Measurements from ENCODE around the gene CHAC1.

The CHAC1 gene

DNA sequence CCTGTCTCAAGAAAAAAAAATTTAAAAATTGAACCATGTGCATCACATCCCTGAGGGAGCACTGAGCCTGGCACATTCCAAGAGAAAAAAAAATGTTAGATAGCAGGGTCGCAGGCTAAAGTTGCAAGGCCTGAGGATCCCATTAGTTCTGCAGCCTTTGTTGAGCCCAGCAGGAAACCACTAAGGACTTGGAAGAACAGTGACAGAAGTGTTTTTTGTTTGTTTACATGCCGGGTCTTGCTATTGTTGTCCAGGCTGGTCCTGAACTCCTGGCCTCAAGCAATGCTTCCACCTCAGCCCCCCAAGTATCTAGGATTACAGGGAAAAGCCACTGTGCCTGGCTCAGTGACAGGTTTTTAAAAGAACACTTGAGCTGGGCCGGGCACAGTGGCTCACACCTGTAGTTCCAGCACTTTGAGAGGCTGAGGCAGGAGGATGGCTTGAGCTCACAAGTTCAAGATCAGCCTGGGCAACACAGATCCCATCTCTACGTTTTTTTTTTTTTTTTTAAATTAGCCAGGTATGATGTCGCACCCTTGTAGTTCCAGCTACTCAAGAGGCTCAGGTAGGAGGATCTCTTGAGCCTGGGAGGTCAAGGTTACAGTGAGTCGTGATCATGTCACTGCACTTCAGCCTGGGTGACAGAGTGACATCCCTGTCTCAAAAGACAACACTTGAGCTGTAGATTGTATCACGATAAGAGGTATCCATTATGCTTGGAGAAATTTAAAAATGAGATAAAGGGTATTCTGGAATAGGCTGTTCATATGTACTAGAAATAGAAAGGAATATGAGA lies 15.2 kb downstream of the CHAC1 start:
- TF ChIP-seq, protein P1, sequence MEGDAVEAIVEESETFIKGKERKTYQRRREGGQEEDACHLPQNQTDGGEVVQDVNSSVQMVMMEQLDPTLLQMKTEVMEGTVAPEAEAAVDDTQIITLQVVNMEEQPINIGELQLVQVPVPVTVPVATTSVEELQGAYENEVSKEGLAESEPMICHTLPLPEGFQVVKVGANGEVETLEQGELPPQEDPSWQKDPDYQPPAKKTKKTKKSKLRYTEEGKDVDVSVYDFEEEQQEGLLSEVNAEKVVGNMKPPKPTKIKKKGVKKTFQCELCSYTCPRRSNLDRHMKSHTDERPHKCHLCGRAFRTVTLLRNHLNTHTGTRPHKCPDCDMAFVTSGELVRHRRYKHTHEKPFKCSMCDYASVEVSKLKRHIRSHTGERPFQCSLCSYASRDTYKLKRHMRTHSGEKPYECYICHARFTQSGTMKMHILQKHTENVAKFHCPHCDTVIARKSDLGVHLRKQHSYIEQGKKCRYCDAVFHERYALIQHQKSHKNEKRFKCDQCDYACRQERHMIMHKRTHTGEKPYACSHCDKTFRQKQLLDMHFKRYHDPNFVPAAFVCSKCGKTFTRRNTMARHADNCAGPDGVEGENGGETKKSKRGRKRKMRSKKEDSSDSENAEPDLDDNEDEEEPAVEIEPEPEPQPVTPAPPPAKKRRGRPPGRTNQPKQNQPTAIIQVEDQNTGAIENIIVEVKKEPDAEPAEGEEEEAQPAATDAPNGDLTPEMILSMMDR (IDR thresholded peaks at IDR 0.05; ENCODE audit: borderline replicate concordance, control extremely low read depth, extremely low read depth, insufficient read depth, missing control alignments): no peak
- in situ Hi-C loops (cut with MboI; ENCODE audit: low sequenced_read_pairs, unreplicated experiment): no loop called here
- no peak for DNase-seq (ENCODE audit: low spot score)

DNA sequence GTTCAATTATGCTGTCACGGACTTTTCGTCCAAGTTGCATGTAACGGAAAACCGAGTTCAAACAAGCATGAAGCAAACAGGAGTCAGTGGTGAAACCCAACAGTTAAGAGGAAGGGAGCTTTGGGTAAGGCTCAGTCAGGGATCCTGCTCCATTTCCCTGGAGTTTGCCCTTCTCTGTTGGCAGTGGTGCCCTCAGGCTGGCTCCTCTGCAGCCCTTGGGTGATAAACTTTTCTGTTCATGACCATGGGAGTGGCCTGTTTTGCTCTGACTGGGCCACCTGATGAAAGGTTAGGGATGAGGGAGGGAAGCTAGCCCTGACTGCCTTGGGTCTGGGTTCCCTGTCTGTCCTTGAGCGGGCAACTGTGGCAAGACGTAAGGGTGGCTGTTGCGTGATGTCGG lies 16.1 kb downstream of the CHAC1 start:
- TF ChIP-seq, protein P1 (IDR thresholded peaks at IDR 0.05; ENCODE audit: borderline replicate concordance, control extremely low read depth, extremely low read depth, insufficient read depth, missing control alignments): no peak
- no peak for DNase-seq (ENCODE audit: low spot score)
- in situ Hi-C loops (cut with MboI; ENCODE audit: low sequenced_read_pairs, unreplicated experiment): no loop called here

DNA sequence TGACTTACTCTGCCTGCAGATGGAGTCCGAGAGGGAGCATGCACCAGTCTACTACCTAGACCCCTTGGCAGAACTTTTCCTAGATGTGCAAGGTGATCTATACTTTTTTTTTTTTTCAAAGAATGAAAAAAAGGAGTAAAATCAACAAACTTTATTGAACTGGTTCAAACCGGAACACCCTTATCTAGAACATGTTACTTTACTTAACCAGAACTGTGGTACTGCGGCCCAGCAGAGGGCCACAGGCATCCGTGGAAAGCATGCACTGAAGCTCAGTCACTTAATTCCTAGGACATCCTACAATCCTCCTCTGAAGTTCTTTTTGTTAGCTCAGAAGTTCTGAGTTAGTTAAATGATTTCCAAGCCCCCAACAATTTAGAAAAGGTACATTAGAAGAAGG lies 21.6 kb downstream of the CHAC1 start:
- no peak for DNase-seq (ENCODE audit: low spot score)
- in situ Hi-C loops (cut with MboI; ENCODE audit: low sequenced_read_pairs, unreplicated experiment): no loop called here
- TF ChIP-seq, protein P1 (IDR thresholded peaks at IDR 0.05; ENCODE audit: borderline replicate concordance, control extremely low read depth, extremely low read depth, insufficient read depth, missing control alignments): no peak

DNA sequence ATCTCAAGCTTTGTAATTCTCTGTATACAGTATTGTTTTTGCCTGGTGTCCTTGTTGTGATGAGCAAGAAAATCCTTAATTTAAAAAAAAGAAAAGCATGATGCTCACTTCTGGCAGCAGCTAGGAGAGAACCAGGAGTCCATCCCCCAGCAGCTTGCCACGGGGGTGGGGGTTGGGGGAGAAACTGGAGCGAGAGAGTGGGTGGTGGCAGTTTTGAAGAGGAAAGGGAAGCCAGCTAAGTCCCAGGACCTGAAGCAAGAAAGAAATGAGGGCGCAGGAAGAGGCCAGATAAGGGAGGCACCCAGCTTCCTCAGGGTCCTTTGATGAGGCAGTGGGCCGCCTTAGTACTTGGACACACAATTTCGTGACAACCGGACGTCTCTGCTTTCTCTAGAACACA lies 23.5 kb downstream of the CHAC1 start:
- no peak for DNase-seq (ENCODE audit: low spot score)
- in situ Hi-C loops (cut with MboI; ENCODE audit: low sequenced_read_pairs, unreplicated experiment): no loop called here
- TF ChIP-seq, protein P1 (IDR thresholded peaks at IDR 0.05; ENCODE audit: borderline replicate concordance, control extremely low read depth, extremely low read depth, insufficient read depth, missing control alignments): no peak

DNA sequence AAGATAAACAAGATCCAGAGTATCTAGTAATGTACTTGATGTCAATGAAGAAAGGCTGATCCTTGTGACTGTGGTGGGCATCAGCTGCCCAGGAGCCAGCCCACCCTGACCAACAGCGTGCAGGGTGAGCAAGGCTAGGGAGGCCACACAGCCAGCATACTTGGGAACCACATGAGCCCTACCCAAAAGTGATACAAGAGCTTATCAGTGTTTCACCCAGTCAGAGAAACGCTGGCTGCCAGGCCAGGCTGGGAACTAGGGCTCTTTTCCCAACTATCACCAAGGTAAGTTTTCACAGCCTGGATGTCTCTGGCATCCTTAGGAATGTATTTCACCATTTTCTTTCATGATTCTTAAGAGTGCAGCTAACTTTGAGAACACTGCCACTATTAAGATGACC lies 24.9 kb downstream of the CHAC1 start:
- DNase-seq (ENCODE audit: low spot score): no peak
- TF ChIP-seq, protein P1 (IDR thresholded peaks at IDR 0.05; ENCODE audit: borderline replicate concordance, control extremely low read depth, extremely low read depth, insufficient read depth, missing control alignments): no peak
- in situ Hi-C loops (cut with MboI; ENCODE audit: low sequenced_read_pairs, unreplicated experiment): no loop called here

DNA sequence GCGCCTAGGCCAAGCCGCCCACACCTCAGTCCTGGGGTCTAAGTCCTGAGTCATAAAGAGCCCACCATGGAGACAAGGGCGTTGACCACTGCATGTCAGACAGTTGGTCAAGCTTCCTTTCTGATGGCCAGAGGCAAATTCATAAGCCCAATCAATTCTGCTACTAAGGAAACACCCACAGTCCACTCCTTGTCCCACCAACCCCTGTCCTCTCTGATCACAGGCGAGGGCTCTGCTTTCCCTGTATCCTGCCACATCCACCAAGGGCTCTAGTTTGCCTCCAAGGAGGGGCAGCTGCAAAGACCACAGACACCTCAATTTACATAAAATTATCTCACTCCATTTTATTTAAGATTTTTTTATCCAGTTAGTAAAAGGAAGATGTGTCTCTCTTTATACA lies 25.3 kb downstream of the CHAC1 start:
- TF ChIP-seq, protein P1 (IDR thresholded peaks at IDR 0.05; ENCODE audit: borderline replicate concordance, control extremely low read depth, extremely low read depth, insufficient read depth, missing control alignments): no peak
- DNase-seq (ENCODE audit: low spot score): no peak
- in situ Hi-C loops (cut with MboI; ENCODE audit: low sequenced_read_pairs, unreplicated experiment): no loop called here

Data from GM13976 (cell line).